ENCODE data around the gene ATXN7L1.
"Not testable (repeated sequence)": the region's sequence is repeated elsewhere in the genome, so short reads cannot be mapped to it uniquely, and the experiment has no call there.

ATXN7L1 gene

DNA sequence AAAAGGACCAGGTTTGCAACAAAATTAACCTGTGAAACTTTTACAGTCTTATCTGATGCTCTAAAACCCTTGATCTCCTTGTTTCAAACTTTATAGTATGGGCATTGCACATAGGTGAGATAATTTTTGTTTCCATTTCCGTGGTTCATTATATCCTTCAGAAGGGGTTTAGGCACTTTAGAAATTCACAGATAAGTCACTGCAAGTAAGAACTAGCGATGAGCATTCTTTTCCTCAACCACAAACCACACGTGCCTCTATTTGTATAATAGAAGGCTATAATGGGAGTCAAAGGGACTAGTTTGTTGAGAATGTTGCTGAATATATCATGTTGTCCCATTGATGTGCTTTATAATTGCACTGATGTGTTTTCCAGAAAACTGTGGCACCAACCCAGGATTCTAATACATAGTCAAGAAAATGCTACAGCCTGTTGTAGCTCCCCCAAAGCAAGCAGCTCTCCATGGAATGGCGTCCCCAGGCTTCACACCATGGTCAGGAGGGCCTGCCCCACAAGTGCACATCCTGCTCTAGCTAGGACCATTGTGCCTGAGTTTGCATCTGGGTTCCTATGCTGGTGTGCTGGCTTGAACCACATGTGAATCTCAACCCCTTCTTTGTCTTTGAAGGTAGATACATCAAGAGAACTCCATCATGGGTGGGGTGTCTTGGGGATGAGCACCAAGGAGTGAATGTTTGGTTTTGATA lies 14.0 kb upstream of the ATXN7L1 start:
- Histone ChIP-seq H3K27me3 (peaks cover 35% of the 10 kb centered on the region), H3K4me1 (ENCODE audit: control insufficient read depth in 1 of 2, insufficient read depth in 1 of 2, low read depth in 1 of 2, low read length in 1 of 2) (no peaks in the 10 kb centered on the region), H3K27ac (no peak overlapping the region), H3K36me3 (no peaks in the 10 kb centered on the region), H3K4me3 (ENCODE audit: low read depth in 1 of 2, low read length in 1 of 2) (no peak overlapping the region), H3K9me3 (no peaks in the 10 kb centered on the region)
- TF ChIP-seq CTCF (IDR thresholded peaks at IDR 0.05): no peak

GRCh38 chr7:105887569-105888189 lies 11.3 kb upstream of the ATXN7L1 start:
- peaks cover 35% of the 10 kb centered on the region for H3K27me3 ChIP-seq
- TF ChIP-seq CTCF (IDR thresholded peaks at IDR 0.05): no peak
- no peak overlapping the region for H3K4me3 ChIP-seq (ENCODE audit: low read depth in 1 of 2, low read length in 1 of 2)
- no peaks in the 10 kb centered on the region for H3K9me3 ChIP-seq
- H3K36me3 ChIP-seq: no peaks in the 10 kb centered on the region
- H3K27ac ChIP-seq: no peak overlapping the region
- H3K4me1 ChIP-seq (ENCODE audit: control insufficient read depth in 1 of 2, insufficient read depth in 1 of 2, low read depth in 1 of 2, low read length in 1 of 2): no peaks in the 10 kb centered on the region

- Histone ChIP-seq H3K4me1 (ENCODE audit: control insufficient read depth in 1 of 2, insufficient read depth in 1 of 2, low read depth in 1 of 2, low read length in 1 of 2) (no peaks in the 10 kb centered on the region), H3K36me3 (no peaks in the 10 kb centered on the region), H3K4me3 (ENCODE audit: low read depth in 1 of 2, low read length in 1 of 2) (no peak overlapping the region), H3K27me3 (peaks cover 34% of the 10 kb centered on the region), H3K9me3 (no peaks in the 10 kb centered on the region), H3K27ac (no peak overlapping the region)
- no peak for TF ChIP-seq CTCF (IDR thresholded peaks at IDR 0.05)
These were observed 10.4 kb upstream of the ATXN7L1 start for GRCh38 chr7:105886776-105887175.

DNA sequence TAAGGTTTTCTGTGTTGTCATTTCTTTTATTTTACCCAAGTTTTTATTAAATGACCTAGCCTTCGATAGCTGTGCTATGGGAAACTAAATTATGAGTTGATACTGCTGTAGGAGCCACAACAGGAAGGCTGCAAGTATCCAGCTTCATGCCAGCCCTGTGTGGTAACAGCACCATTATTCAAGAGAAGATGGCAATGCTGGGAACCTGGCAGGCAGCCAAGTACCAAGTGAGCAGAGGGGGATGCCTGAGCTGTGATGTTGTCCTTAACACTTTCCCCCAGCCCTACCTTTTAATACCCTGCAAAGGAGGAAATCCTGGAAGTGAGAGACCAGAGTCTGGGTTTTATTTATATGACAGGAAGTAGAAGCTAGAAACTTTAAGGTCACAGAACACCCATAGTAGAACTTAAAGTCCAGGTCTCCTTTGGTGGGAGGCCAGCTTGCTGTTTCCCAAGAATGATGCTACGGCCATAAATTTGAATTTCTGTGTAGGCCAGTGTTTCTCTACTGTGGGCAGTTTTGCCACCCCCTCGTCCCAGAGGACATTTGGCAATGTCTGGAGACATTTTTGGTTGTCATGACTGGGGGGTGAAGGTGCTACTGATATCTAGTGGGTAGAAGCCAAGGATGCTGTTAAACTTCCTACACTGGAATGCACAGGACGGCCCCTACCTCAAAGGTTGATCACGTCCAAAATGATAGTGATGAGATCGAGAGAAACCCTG lies 9.2 kb upstream of the ATXN7L1 start:
- no peak overlapping the region for H3K4me3 ChIP-seq (ENCODE audit: low read depth in 1 of 2, low read length in 1 of 2)
- peaks cover 40% of the 10 kb centered on the region for H3K27me3 ChIP-seq
- no peaks in the 10 kb centered on the region for H3K9me3 ChIP-seq
- no peak overlapping the region for H3K27ac ChIP-seq
- no peaks in the 10 kb centered on the region for H3K4me1 ChIP-seq (ENCODE audit: control insufficient read depth in 1 of 2, insufficient read depth in 1 of 2, low read depth in 1 of 2, low read length in 1 of 2)
- H3K36me3 ChIP-seq: no peaks in the 10 kb centered on the region
- no peak for TF ChIP-seq CTCF (IDR thresholded peaks at IDR 0.05)

DNA sequence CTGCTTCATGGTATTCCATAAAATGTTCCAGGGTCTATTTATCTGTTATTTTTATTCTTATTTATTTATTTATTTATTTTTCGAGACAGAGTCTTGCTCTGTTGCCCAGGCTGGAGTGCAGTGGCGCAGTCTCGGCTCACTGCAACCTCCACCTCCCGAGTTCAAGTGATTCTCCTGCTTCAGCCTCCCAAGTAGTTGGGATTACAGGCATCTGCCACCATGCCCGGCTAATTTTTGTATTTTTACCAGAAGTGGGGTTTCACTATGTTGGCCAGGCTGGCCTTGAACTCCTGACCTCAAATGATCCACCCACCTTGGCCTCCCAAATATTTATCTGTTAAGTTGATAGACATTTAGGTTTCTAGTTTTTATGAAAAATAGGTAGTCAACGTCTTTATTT lies 6.8 kb upstream of the ATXN7L1 start:
- not testable (repeated sequence) for H3K9me3 ChIP-seq; H3K36me3 ChIP-seq; H3K4me1 ChIP-seq (ENCODE audit: control insufficient read depth in 1 of 2, insufficient read depth in 1 of 2, low read depth in 1 of 2, low read length in 1 of 2); H3K4me3 ChIP-seq (ENCODE audit: low read depth in 1 of 2, low read length in 1 of 2); H3K27ac ChIP-seq
- peaks cover 49% of the 10 kb centered on the region for H3K27me3 ChIP-seq

DNA sequence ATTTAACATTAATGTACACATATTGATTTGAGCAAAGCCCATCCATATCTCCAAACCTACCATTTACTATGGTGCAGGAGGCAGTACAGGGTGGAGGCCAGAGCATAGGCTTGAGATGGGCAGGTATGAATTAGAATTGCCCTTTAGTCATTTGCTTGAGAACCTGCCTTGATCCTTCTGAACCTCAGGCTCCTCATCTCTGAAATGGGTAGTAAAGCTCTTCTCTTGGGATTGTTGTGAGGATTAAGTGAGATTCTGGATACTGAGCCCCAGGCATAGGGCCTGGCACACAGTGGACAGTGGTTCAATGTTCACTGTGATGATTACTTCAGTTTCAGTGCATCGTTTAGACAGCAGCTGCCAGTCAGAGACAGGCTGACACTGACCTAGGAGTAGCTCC lies 5.0 kb upstream of the ATXN7L1 start:
- Histone ChIP-seq H3K9me3 (no peaks in the 10 kb centered on the region), H3K4me3 (ENCODE audit: low read depth in 1 of 2, low read length in 1 of 2) (no peak overlapping the region), H3K36me3 (no peaks in the 10 kb centered on the region), H3K27ac (no peak overlapping the region), H3K27me3 (peaks cover 56% of the 10 kb centered on the region), H3K4me1 (ENCODE audit: control insufficient read depth in 1 of 2, insufficient read depth in 1 of 2, low read depth in 1 of 2, low read length in 1 of 2) (peaks cover 7 to 8% of the 10 kb centered on the region in 2 experiments)
- TF ChIP-seq CTCF (IDR thresholded peaks at IDR 0.05): no peak
